Lung (tissue), 12 donors: Measurements from ENCODE around the gene PIN1. TPM values are rescaled to one million over a fixed set of nuclear protein-coding genes. Genes with fewer than 3 reads are reported as not detected.
"Not testable (repeated sequence)": the region's sequence is repeated elsewhere in the genome, so short reads cannot be mapped to it uniquely, and the experiment has no call there.

ENCODE experiments used
- ATAC-seq: fragments of 200-7000 bp; cut with Tn5 transposase; one replicate; pipeline ENCODE4 v1.9.1; 2020; ENCODE audit warnings: moderate number of reproducible peaks; ENCODE audit not compliant: insufficient read depth, low FRiP score
- DNase-seq, 3 donors: peaks; one replicate each; pipeline ENCODE4 v3.0.0-alpha.2; 2013 to 2017
- H3K27ac ChIP-seq, 2 donors: one replicate each; pipeline ENCODE4 v1.5.1; 2013; ENCODE audit warnings: mild to moderate bottlenecking in 2 of 2, moderate library complexity in 2 of 2, control low read depth in 1 of 2, inconsistent platforms in 1 of 2, low read depth in 1 of 2, low read length in 1 of 2
- H3K27me3 ChIP-seq, 3 donors: one replicate each; pipeline ENCODE4 v1.5.1; 2013; ENCODE audit warnings: low read length in 2 of 3; ENCODE audit not compliant: control insufficient read depth in 3 of 3, insufficient read depth in 3 of 3
- H3K36me3 ChIP-seq, 4 donors: one replicate each; pipeline ENCODE4 v1.5.1; 2013; ENCODE audit warnings: low read length in 4 of 4, mild to moderate bottlenecking in 1 of 4, moderate library complexity in 1 of 4; ENCODE audit not compliant: control insufficient read depth in 4 of 4, insufficient read depth in 4 of 4
- H3K4me1 ChIP-seq, 5 donors: one replicate each; pipeline ENCODE4 v1.5.1; 2013; ENCODE audit warnings: low read length in 5 of 5, mild to moderate bottlenecking in 2 of 5, moderate library complexity in 1 of 5; ENCODE audit not compliant: control insufficient read depth in 5 of 5, insufficient read depth in 5 of 5
- H3K4me3 ChIP-seq: one replicate; pipeline ENCODE4 v1.5.1; 2013; ENCODE audit warnings: mild to moderate bottlenecking, control low read depth, moderate library complexity
- H3K9ac ChIP-seq, 2 donors: one replicate each; pipeline ENCODE4 v1.5.1; 2013; ENCODE audit warnings: low read length in 2 of 2, control low read depth in 1 of 2; ENCODE audit not compliant: insufficient read depth in 1 of 2
- H3K9me3 ChIP-seq, 4 donors: one replicate each; pipeline ENCODE4 v1.5.1; 2013; ENCODE audit warnings: low read length in 3 of 4, mild to moderate bottlenecking in 1 of 4, moderate library complexity in 1 of 4; ENCODE audit not compliant: control insufficient read depth in 4 of 4, insufficient read depth in 3 of 4
- CTCF ChIP-seq: IDR thresholded peaks from 2 replicates; pipeline ENCODE4 v1.5.1; 2012; ENCODE audit warnings: mild to moderate bottlenecking; ENCODE audit errors: control extremely low read depth, extremely low read depth
- WGBS, 2 donors: extraction: QIAGEN DNeasy Blood & Tissue Kit; methylation state at CpG; one replicate each; pipeline ENCODE4 v1.1.7; 2013; 5-methylcytosine and 5-hydroxymethylcytosine counted together
- polyA plus RNA-seq, 2 donors: library from polyadenylated mRNA; stranded (reverse); fragments of 200-250 nt; gene quantifications; one replicate each; pipeline ENCODE4 v1.2.1, GENCODE V29; 2013
- total RNA-seq, 2 donors: library from RNA; depleted of rRNA in 1 of 2; stranded (reverse); fragments of >200 nt in 1 of 2; gene quantifications; one replicate each; pipeline ENCODE4 v1.2.1, GENCODE V29; 2014 to 2021
- donor health status: control.
- donor health status: control.
- donor health status: Bipolar disorder and iron deficiency.
- donor health status: healthy.
- donor health status: DM: yes; HTN: yes; CAD: no.

PIN1 gene
- total and polyA plus RNA-seq, 4 donors, result 69.8 to 108 (median 79.3) TPM

- TF ChIP-seq CTCF, result no peak
- Histone ChIP-seq H3K9me3 (no peaks in the 10 kb centered on the region), H3K4me3 (no peak overlapping the region), H3K27ac (peak overlapping the region in 1 of 2 donors; percentile 40), H3K36me3 (no peaks in the 10 kb centered on the region), H3K9ac (no peak overlapping the region), H3K4me1 (peaks cover 0 to 27% (median 5%) of the 10 kb centered on the region in 5 donors), H3K27me3 (no peaks in the 10 kb centered on the region)
- ATAC-seq (no peak), DNase-seq (no peak)
- 93 to 96% methylated on average over 8 of the region's 8 CpGs for WGBS, 2 donors
Measured at GRCh38 chr19:9786819-9787218, 48.3 kb upstream of the PIN1 start.

- not testable (repeated sequence) for H3K9me3 ChIP-seq, DNase-seq, H3K9ac ChIP-seq, H3K4me3 ChIP-seq, H3K27me3 ChIP-seq, ATAC-seq, H3K36me3 ChIP-seq, H3K27ac ChIP-seq
- 93 to 97% methylated on average over 13 of the region's 13 CpGs for WGBS, 2 donors
- H3K4me1 ChIP-seq, result peaks cover 0 to 27% (median 5%) of the 10 kb centered on the region in 5 donors
Measured at GRCh38 chr19:9788604-9789003, 46.5 kb upstream of the PIN1 start.

- Histone ChIP-seq H3K27me3 (no peaks in the 10 kb centered on the region), H3K36me3 (no peaks in the 10 kb centered on the region), H3K9me3 (no peaks in the 10 kb centered on the region), H3K27ac (no peak overlapping the region), H3K4me1 (peaks cover 0 to 25% (median 2%) of the 10 kb centered on the region in 5 donors), H3K9ac (peak overlapping the region in 1 of 2 donors; percentile 55), H3K4me3 (no peak overlapping the region)
- 65 to 82% methylated on average over 11 of the region's 11 CpGs for WGBS, 2 donors
- no peak for ATAC-seq
- DNase-seq, result peak; percentile 44 to 59 (median 46)
- TF ChIP-seq CTCF, result no peak
Measured at GRCh38 chr19:9789066-9789465, 46.1 kb upstream of the PIN1 start.

- 53 to 69% methylated on average over 5 of the region's 5 CpGs for WGBS, 2 donors
- H3K9me3 ChIP-seq, H3K27ac ChIP-seq, H3K4me3 ChIP-seq, H3K36me3 ChIP-seq, H3K27me3 ChIP-seq, ATAC-seq: not testable (repeated sequence)
- DNase-seq, result peak; percentile 43 to 73 (median 72)
- Histone ChIP-seq H3K4me1 (peaks cover 0 to 20% (median 1%) of the 10 kb centered on the region in 5 donors), H3K9ac (peak overlapping the region in 1 of 2 donors; percentile 55)
Measured at GRCh38 chr19:9789579-9789978, 45.5 kb upstream of the PIN1 start.

GRCh38 chr19:9791073-9791367, 44.1 kb upstream of the PIN1 start:
- H3K4me1 ChIP-seq, result peaks cover 0 to 15% (median 1%) of the 10 kb centered on the region in 5 donors
- not testable (repeated sequence) for H3K9ac ChIP-seq, H3K4me3 ChIP-seq, DNase-seq, H3K9me3 ChIP-seq, H3K27me3 ChIP-seq, H3K36me3 ChIP-seq, ATAC-seq, H3K27ac ChIP-seq
- WGBS, 2 donors, result 86 to 93% methylated on average over 6 of the region's 6 CpGs
